Astrocyte (in vitro differentiated cells and primary cell): ENCODE measurements around the gene ATG12. TPM values are rescaled to one million over a fixed set of nuclear protein-coding genes. Genes with fewer than 3 reads are reported as not detected.

Experiments
- DNase-seq: peaks from one replicate; pipeline ENCODE4 v3.0.0-alpha.2; 2010; ENCODE audit warnings: low read depth
- FAIRE-seq: peaks from 2 replicates; lab custom pipeline; 2011; peaks lifted over from hg19 to GRCh38; lab: Jason Lieb, UNC
- H2AFZ ChIP-seq: 2 replicates; pipeline ENCODE4 v1.6.0; 2012; ENCODE audit warnings: low read depth, low read length, inconsistent platforms
- H3K27ac ChIP-seq: 2 replicates; pipeline ENCODE4 v1.5.1; 2011; ENCODE audit warnings: low read depth, low read length, inconsistent platforms
- H3K27me3 ChIP-seq: 2 replicates; pipeline ENCODE4 v1.6.0; 2011; ENCODE audit warnings: low read length, inconsistent platforms; ENCODE audit not compliant: insufficient read depth
- H3K36me3 ChIP-seq: 2 replicates; pipeline ENCODE4 v1.5.1; 2011; ENCODE audit warnings: low read length, inconsistent platforms; ENCODE audit not compliant: insufficient read depth
- H3K4me1 ChIP-seq: 2 replicates; pipeline ENCODE4 v1.5.1; 2011; ENCODE audit warnings: low read length, inconsistent platforms; ENCODE audit not compliant: insufficient read depth
- H3K4me2 ChIP-seq: 2 replicates; pipeline ENCODE4 v1.6.0; 2012; ENCODE audit warnings: low read length, inconsistent platforms
- H3K4me3 ChIP-seq: 2 replicates; pipeline ENCODE4 v1.5.1; 2011; ENCODE audit warnings: low read depth, mild to moderate bottlenecking, low read length, inconsistent platforms; ENCODE audit not compliant: insufficient read depth
- H3K79me2 ChIP-seq: 2 replicates; pipeline ENCODE4 v1.6.0; 2012; ENCODE audit warnings: mild to moderate bottlenecking, low read length, inconsistent platforms; ENCODE audit not compliant: insufficient read depth
- H3K9ac ChIP-seq: 2 replicates; pipeline ENCODE4 v1.6.0; 2012; ENCODE audit warnings: mild to moderate bottlenecking, low read length, inconsistent platforms
- H3K9me3 ChIP-seq: 2 replicates; pipeline ENCODE4 v1.5.1; 2012; ENCODE audit warnings: low read depth, mild to moderate bottlenecking, low read length, inconsistent platforms; ENCODE audit not compliant: insufficient read depth
- H4K20me1 ChIP-seq: 2 replicates; pipeline ENCODE4 v1.6.0; 2012; ENCODE audit warnings: low read length, inconsistent platforms; ENCODE audit not compliant: insufficient read depth
- H3K27ac Mint-ChIP-seq: one replicate; pipeline ENCODE4 v1.8.0; 2021; ENCODE audit warnings: mild to moderate bottlenecking, mixed read lengths; ENCODE audit not compliant: unreplicated experiment
- H3K27me3 Mint-ChIP-seq: one replicate; pipeline ENCODE4 v1.8.0; 2021; ENCODE audit warnings: low read depth, mixed read lengths; ENCODE audit not compliant: unreplicated experiment
- H3K36me3 Mint-ChIP-seq: one replicate; pipeline ENCODE4 v1.8.0; 2021; ENCODE audit warnings: low read depth, mixed read lengths; ENCODE audit not compliant: unreplicated experiment
- H3K4me1 Mint-ChIP-seq: one replicate; pipeline ENCODE4 v1.8.0; 2021; ENCODE audit warnings: low read depth, mixed read lengths; ENCODE audit not compliant: unreplicated experiment
- H3K4me3 Mint-ChIP-seq: one replicate; pipeline ENCODE4 v1.8.0; 2021; ENCODE audit warnings: mild to moderate bottlenecking, moderate library complexity, mixed read lengths; ENCODE audit not compliant: unreplicated experiment
- H3K9me3 Mint-ChIP-seq: one replicate; pipeline ENCODE4 v1.8.0; 2021; ENCODE audit warnings: mild to moderate bottlenecking, mixed read lengths; ENCODE audit not compliant: unreplicated experiment
- CTCF ChIP-seq: IDR thresholded peaks from 2 replicates; pipeline ENCODE4 v1.5.1; 2011; ENCODE audit warnings: low read depth, mild to moderate bottlenecking, inconsistent platforms, low read length, moderate library complexity; ENCODE audit not compliant: insufficient read depth
- EZH2 ChIP-seq: IDR thresholded peaks from 2 replicates; pipeline ENCODE4 v1.6.1; 2012; ENCODE audit warnings: mild to moderate bottlenecking, low read length, inconsistent platforms; ENCODE audit not compliant: insufficient read depth
- total RNA-seq: library from RNA; stranded (reverse); gene quantifications from 2 replicates; pipeline ENCODE4 v1.2.1, GENCODE V29; 2021

ATG12 gene
- total RNA-seq, 1 donor from 2014 or later, result 66.3 TPM

- H3K9me3 ChIP-seq, result no peaks in the 10 kb centered on the region
- H3K27me3 ChIP-seq, result no peaks in the 10 kb centered on the region
- no peak for TF ChIP-seq EZH2
- TF ChIP-seq CTCF, result no peak
- H3K4me3 ChIP-seq, result no peak overlapping the region
- H3K79me2 ChIP-seq, result no peaks in the 10 kb centered on the region
- H3K4me2 ChIP-seq, result no peak overlapping the region
- H3K9ac ChIP-seq, result no peak overlapping the region
- no peaks in the 10 kb centered on the region for H3K4me1 Mint-ChIP-seq
- H3K4me1 ChIP-seq, result no peaks in the 10 kb centered on the region
- no peak overlapping the region for H3K27ac ChIP-seq
- no peak overlapping the region for H3K27ac Mint-ChIP-seq
- no peak overlapping the region for H2AFZ ChIP-seq
- H4K20me1 ChIP-seq, result no peaks in the 10 kb centered on the region
- no peaks in the 10 kb centered on the region for H3K27me3 Mint-ChIP-seq
- H3K9me3 Mint-ChIP-seq, result no peaks in the 10 kb centered on the region
- no peaks in the 10 kb centered on the region for H3K36me3 Mint-ChIP-seq
- FAIRE-seq (no peak), DNase-seq (no peak)
- H3K36me3 ChIP-seq, result no peaks in the 10 kb centered on the region
- H3K4me3 Mint-ChIP-seq, result no peak overlapping the region
These were observed 40.2 kb downstream of the ATG12 start for GRCh38 chr5:115801152-115801551.

GRCh38 chr5:115800108-115800507, 41.3 kb downstream of the ATG12 start:
- TF ChIP-seq CTCF, result no peak
- no peak for TF ChIP-seq EZH2
- no peaks in the 10 kb centered on the region for H3K79me2 ChIP-seq
- DNase-seq (no peak), FAIRE-seq (no peak)
- H3K36me3 ChIP-seq, result no peaks in the 10 kb centered on the region
- no peaks in the 10 kb centered on the region for H4K20me1 ChIP-seq
- H3K9ac ChIP-seq, result no peak overlapping the region
- no peaks in the 10 kb centered on the region for H3K27me3 Mint-ChIP-seq
- no peak overlapping the region for H3K27ac Mint-ChIP-seq
- H3K4me1 Mint-ChIP-seq, result no peaks in the 10 kb centered on the region
- H3K9me3 ChIP-seq, result no peaks in the 10 kb centered on the region
- H2AFZ ChIP-seq, result no peak overlapping the region
- no peaks in the 10 kb centered on the region for H3K4me1 ChIP-seq
- H3K4me3 Mint-ChIP-seq, result no peak overlapping the region
- H3K4me2 ChIP-seq, result no peak overlapping the region
- H3K36me3 Mint-ChIP-seq, result no peaks in the 10 kb centered on the region
- H3K27ac ChIP-seq, result no peak overlapping the region
- H3K9me3 Mint-ChIP-seq, result no peaks in the 10 kb centered on the region
- no peaks in the 10 kb centered on the region for H3K27me3 ChIP-seq
- no peak overlapping the region for H3K4me3 ChIP-seq

DNA sequence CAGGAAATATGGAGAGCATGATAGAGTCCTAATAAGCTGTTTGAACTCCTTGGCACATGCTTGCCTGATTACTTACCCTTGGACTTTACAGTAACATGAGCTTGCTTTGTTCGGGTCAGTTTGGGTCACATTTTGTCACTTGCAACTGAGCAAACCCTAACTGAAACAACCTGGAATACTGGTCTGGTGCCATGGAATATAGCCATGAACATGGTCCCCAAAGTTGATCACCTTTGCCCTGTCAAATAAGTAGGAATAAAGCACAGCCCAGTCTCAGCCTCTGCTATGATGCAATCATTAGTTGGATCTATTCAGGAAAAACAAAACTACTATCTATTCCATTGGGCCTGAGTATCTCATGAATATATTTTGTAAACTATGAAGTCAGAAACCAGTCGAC, 43.1 kb downstream of the ATG12 start:
- no peak overlapping the region for H3K4me3 Mint-ChIP-seq
- H3K27ac ChIP-seq, result no peak overlapping the region
- H3K4me3 ChIP-seq, result no peak overlapping the region
- FAIRE-seq, result no peak
- no peaks in the 10 kb centered on the region for H3K79me2 ChIP-seq
- H2AFZ ChIP-seq, result no peak overlapping the region
- no peaks in the 10 kb centered on the region for H3K27me3 ChIP-seq
- H3K36me3 ChIP-seq, result no peaks in the 10 kb centered on the region
- H3K27me3 Mint-ChIP-seq, result no peaks in the 10 kb centered on the region
- no peaks in the 10 kb centered on the region for H3K4me1 Mint-ChIP-seq
- no peak for TF ChIP-seq CTCF
- no peak for TF ChIP-seq EZH2
- no peak overlapping the region for H3K4me2 ChIP-seq
- H3K9me3 ChIP-seq, result no peaks in the 10 kb centered on the region
- no peak for DNase-seq
- H4K20me1 ChIP-seq, result no peaks in the 10 kb centered on the region
- no peaks in the 10 kb centered on the region for H3K9me3 Mint-ChIP-seq
- no peaks in the 10 kb centered on the region for H3K36me3 Mint-ChIP-seq
- H3K27ac Mint-ChIP-seq, result no peak overlapping the region
- no peaks in the 10 kb centered on the region for H3K4me1 ChIP-seq
- no peak overlapping the region for H3K9ac ChIP-seq
